Fibroblast of peridontal ligament (primary cell): Measurements from ENCODE around the gene ALDOC.
A peak's percentile ranks its signal among the peaks of the same experiment; 100 is the strongest.

Source experiments
- DNase-seq: peaks from one replicate; pipeline ENCODE4 v3.0.0-alpha.2; 2010; ENCODE audit errors: extremely low read depth

ALDOC gene

GRCh38 chr17:28532050-28532960 is 44.4 kb downstream of the ALDOC start:
- DNase-seq = no peak

GRCh38 chr17:28530926-28531325 is 45.8 kb downstream of the ALDOC start:
- DNase-seq = no peak

DNA sequence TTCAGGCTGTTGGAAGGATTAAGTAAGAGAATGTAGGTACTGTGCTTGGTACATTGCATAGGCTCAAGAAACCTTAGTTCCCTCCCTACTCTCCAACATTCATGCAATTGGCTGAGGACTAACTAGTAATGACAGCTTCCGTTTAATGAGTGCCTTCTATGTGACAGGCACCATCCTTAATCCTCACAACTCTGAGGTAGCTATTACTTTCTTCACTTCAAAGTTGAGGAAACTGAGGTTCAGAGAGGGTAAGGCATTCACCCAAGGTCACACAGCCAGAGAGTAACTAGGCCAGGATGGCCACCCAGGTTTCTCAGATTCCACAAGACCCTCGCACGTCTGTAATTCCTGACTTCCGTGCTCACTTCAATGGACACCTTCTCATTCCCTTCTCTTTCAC is 46.4 kb downstream of the ALDOC start:
- DNase-seq = no peak

GRCh38 chr17:28529013-28529400 is 47.7 kb downstream of the ALDOC start:
- DNase-seq = no peak

- no peak for DNase-seq
Measured at GRCh38 chr17:28528327-28529012, 48.2 kb downstream of the ALDOC start.

- no peak for DNase-seq
Measured at GRCh38 chr17:28527859-28528258, 48.8 kb downstream of the ALDOC start.

- DNase-seq = no peak
Measured at GRCh38 chr17:28527181-28527681, 49.5 kb downstream of the ALDOC start.

GRCh38 chr17:28526381-28526780 is 50.3 kb downstream of the ALDOC start:
- no peak for DNase-seq

GRCh38 chr17:28524476-28525424 is 51.9 kb downstream of the ALDOC start:
- peak; percentile 55 for DNase-seq

DNA sequence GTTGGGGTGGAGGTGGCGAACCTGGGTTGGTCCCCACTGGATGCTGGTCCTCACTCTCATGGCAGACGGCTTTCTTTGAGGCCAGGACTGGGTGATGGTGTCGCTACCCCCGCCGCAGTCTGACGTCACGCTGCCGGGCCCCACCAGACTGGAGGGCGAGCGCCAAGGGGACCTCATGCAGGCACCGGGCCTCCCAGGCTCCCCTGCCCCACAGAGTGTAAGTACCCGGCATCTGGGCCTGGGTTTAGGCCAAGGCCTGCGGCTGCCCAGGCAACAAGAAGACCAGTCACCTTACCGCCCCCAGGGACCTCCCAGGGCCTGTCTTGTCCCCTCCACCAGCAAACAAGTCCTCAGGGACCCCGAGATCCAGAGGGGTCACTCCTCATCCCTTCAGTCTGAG is 52.8 kb downstream of the ALDOC start:
- no peak for DNase-seq

GRCh38 chr17:28523186-28523585 is 53.5 kb downstream of the ALDOC start:
- DNase-seq = no peak
